Measurements from ENCODE around the gene MAGEH1. TPM values are rescaled to one million over a fixed set of nuclear protein-coding genes. Genes with fewer than 3 reads are reported as not detected.
A peak's percentile ranks its signal among the peaks of the same experiment; 100 is the strongest.

MAGEH1 gene
- total RNA-seq, 2 donors from 2014 or later: 5.3 to 6.5 TPM

DNA sequence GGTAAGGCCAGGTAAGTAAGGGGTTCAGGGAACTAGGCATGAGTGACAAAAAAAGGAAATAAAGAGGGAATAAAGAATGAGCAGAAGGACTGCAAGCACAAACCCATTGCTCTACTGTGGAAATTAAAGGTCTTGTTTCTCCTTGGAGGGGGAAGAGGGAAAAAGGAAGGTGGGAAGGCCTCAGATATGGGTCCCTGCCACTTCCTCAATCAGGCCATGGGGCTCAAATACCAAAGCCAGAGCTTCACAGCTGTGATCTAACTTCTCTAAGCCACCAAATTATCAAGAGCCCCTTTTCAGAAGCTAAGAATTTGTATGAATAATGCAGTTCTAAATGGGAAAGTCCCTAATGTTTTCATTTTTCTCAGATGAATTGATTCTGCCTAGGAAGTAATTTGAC is 33.0 kb downstream of the MAGEH1 start:
- H3K27me3 ChIP-seq: no peaks in the 10 kb centered on the region
- TF ChIP-seq, protein P1, sequence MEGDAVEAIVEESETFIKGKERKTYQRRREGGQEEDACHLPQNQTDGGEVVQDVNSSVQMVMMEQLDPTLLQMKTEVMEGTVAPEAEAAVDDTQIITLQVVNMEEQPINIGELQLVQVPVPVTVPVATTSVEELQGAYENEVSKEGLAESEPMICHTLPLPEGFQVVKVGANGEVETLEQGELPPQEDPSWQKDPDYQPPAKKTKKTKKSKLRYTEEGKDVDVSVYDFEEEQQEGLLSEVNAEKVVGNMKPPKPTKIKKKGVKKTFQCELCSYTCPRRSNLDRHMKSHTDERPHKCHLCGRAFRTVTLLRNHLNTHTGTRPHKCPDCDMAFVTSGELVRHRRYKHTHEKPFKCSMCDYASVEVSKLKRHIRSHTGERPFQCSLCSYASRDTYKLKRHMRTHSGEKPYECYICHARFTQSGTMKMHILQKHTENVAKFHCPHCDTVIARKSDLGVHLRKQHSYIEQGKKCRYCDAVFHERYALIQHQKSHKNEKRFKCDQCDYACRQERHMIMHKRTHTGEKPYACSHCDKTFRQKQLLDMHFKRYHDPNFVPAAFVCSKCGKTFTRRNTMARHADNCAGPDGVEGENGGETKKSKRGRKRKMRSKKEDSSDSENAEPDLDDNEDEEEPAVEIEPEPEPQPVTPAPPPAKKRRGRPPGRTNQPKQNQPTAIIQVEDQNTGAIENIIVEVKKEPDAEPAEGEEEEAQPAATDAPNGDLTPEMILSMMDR (IDR thresholded peaks at IDR 0.05): no peak
- no peak overlapping the region for H3K27ac ChIP-seq
- intact Hi-C loops (cut with DNase I): no loop called here
- no peaks in the 10 kb centered on the region for H3K36me3 ChIP-seq
- H3K9me3 ChIP-seq: no peaks in the 10 kb centered on the region
- no peak overlapping the region for H3K9ac ChIP-seq (ENCODE audit: low read depth in 2 of 2, low read length in 2 of 2)
- H3K4me1 ChIP-seq: no peaks in the 10 kb centered on the region
- no peak for DNase-seq
- H3K4me3 ChIP-seq: no peak overlapping the region

DNA sequence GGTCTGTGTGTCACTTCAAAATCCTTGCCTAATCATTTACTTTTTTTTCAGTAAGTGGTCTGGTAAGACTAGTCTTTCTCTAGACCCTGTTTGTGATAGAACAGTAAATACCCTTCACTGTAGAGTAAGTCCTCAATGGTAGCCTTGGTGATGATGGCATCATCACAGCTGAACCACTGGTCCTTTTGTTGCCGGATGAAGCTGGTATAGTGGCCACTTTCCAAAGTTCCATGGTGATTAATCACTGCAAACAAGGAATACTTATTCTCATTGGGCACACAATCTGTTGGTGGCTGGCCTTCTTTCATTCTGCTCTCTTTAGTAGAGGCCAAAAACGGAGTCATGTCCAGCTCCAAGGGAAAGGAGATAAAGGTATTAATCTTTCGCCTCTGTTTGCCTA is 34.8 kb downstream of the MAGEH1 start:
- intact Hi-C loops (cut with DNase I): no loop called here
- H3K9ac ChIP-seq (ENCODE audit: low read depth in 2 of 2, low read length in 2 of 2): no peak overlapping the region
- H3K4me3 ChIP-seq: no peak overlapping the region
- TF ChIP-seq, protein P1 (IDR thresholded peaks at IDR 0.05): no peak
- H3K27ac ChIP-seq: no peak overlapping the region
- no peaks in the 10 kb centered on the region for H3K4me1 ChIP-seq
- H3K27me3 ChIP-seq: no peaks in the 10 kb centered on the region
- DNase-seq: no peak
- no peaks in the 10 kb centered on the region for H3K9me3 ChIP-seq
- H3K36me3 ChIP-seq: no peaks in the 10 kb centered on the region

DNA sequence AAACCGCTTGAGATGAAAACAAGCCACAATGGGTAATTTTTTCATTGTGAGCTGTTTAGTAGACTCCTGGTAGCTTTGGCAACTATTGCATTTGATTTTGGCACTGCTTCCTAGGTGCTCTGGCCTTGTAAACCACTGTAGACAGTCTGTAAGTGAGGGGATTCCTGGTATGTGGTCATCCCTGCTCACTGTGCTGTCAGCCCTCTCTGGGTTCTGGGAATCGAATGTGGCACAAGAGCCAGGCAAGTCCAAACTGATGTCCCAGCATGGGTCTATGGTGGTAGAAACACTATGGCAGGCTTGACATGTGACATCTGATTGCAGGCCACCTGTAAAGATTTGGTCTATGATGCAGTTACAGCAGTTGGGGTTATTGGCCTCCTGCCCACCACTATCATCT is 35.2 kb downstream of the MAGEH1 start:
- no peaks in the 10 kb centered on the region for H3K9me3 ChIP-seq
- TF ChIP-seq, protein P1 (IDR thresholded peaks at IDR 0.05): no peak
- intact Hi-C loops (cut with DNase I): no loop called here
- no peak for DNase-seq
- no peaks in the 10 kb centered on the region for H3K36me3 ChIP-seq
- no peaks in the 10 kb centered on the region for H3K4me1 ChIP-seq
- H3K27ac ChIP-seq: no peak overlapping the region
- H3K4me3 ChIP-seq: no peak overlapping the region
- H3K27me3 ChIP-seq: no peaks in the 10 kb centered on the region
- no peak overlapping the region for H3K9ac ChIP-seq (ENCODE audit: low read depth in 2 of 2, low read length in 2 of 2)

DNA sequence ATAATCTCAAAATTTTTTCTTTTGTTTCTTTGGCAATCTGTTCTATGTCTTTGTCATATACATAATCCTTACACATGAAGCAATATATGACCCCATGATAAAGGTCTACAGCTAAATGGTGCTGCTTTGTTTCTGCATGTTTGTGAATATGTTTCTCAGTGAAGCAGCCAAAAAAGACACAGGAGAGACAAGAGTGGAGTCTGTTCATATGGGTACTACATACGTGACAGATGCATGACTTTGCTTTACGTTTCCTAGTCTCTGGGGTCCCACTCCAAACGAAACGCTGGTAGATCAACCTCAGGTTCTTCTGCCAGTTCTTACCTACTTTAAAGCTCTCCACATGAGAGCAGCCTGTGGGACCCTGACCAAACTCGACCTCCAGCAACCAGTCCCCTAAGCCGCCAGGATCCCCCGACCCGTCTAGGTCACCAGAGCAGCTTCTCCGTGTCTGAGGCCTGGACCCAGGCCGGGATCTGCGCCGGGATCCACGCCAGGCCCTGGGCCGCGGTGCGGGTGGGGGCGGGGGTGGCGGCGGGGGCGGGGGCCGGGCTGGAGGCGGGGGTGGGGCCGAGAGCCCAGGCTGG is 36.2 kb downstream of the MAGEH1 start:
- H3K9ac ChIP-seq (ENCODE audit: low read depth in 2 of 2, low read length in 2 of 2): no peak overlapping the region

DNA sequence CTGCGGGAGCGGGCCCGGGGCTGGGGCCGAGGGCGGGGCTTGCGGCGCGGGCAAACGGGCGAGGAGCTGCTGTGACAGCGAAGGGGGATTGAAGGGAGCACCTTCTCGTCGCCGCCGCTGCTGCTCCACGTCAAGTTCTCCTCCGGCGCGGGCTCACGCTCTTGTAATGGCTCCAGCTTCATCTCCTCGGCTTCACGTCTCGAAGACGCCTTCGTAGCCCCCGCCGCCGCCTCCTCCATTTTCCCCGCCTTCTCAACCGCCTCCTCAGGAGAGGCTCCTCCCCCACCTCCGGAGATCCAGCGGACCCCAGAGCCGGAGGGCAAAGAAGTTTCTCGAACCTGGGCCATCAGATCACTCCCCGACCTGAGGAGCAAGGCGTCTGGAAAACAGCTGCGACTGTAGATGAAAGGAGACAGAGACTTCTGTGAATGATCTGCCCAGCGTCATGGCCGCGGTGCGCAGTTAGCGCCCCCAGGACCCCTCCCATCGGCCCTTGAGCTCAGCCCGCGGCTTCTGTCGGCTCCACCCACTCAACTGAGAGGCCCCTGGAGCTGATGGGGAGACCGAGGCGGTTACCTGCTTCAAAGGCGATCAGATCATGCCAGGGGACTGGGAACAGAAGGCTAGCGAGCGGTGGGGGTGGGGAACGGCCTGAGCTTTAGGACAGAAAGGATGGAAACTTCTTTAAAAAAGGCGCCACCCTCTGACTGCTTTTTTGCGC is 36.8 kb downstream of the MAGEH1 start:
- TF ChIP-seq, protein P1 (IDR thresholded peaks at IDR 0.05): no peak
- peak overlapping the region; percentile 46 for H3K4me3 ChIP-seq
- H3K9me3 ChIP-seq: no peaks in the 10 kb centered on the region
- intact Hi-C loops (cut with DNase I): no loop called here
- H3K27ac ChIP-seq: peak overlapping the region; percentile 74
- no peaks in the 10 kb centered on the region for H3K27me3 ChIP-seq
- H3K4me1 ChIP-seq: no peaks in the 10 kb centered on the region
- no peaks in the 10 kb centered on the region for H3K36me3 ChIP-seq
- H3K9ac ChIP-seq (ENCODE audit: low read depth in 2 of 2, low read length in 2 of 2): peak overlapping the region; percentile 41 to 64
- DNase-seq: peak; percentile 60

More for the DNA sequence above, 36.2 kb downstream of the MAGEH1 start:
- Histone ChIP-seq H3K36me3 (no peaks in the 10 kb centered on the region), H3K27me3 (no peaks in the 10 kb centered on the region), H3K4me3 (peak overlapping the region; percentile 46), H3K27ac (no peak overlapping the region), H3K4me1 (no peaks in the 10 kb centered on the region), H3K9me3 (no peaks in the 10 kb centered on the region)
- DNase-seq: no peak
- intact Hi-C loops (cut with DNase I): no loop called here
- TF ChIP-seq, protein P1 (IDR thresholded peaks at IDR 0.05): no peak
